Stimulated activated CD8-positive, alpha-beta memory T cell treated with anti-CD3 and anti-CD28 coated beads, Interleukin-2, amount 100 ng/mL, for 1 hour (primary cell): Measurements from ENCODE around the gene SLC7A6.

Experiments used
- DNase-seq, 2 donors: peaks; one replicate each; pipeline ENCODE4 v3.0.0-alpha.2; 2020; ENCODE audit warnings: low read depth in 2 of 2

The SLC7A6 gene

DNA sequence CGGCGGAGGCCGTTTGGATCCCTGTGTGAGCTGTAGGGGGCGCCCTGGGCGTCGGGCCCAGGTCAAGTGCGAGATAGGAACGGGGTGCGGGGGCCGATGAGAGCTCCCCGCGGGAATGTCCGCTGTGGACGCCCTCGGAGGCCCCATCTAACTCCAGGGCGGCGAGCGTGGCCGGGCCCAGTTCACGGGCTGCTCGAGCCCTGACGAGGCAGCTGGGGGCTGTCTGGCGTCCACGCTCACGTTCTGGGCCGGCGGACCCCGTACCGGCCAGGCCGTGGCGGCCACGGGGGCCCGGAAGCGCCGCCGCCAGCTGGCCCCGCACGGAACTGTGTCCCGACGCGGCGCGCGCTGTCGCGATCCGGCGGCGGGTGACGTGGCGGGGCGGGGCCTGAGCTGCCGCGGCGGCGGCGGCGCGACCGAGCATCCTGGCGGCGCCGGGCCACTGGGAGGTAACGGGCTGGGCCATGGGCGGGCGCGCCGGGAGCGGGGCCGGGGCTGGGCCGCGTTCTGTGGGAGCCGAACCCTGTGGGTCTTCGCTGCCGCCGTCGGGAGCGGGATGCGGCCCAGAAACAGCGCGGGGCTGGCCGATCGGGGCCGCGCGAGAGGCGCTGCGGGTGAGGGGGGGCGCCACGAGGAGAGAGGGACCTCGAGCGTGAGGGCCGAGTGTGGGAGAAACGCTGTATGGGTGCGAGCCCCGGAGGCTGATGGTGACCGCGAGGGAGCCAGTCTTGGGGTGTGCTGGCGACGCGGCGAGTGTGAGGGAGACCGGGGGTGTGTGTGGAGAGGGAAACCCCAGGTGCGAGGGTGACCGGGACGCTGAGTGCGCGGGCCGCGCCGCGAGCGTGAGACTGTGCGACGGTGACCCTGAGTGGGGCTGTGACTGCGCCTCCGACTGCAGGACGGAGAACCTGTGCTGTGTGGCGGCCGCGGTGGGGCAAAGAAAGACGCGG is at the start of gene SLC7A6:
TSS of gene SLC7A6 (plus strand) at position 399 of the 950 bp plus-strand sequence. CDS start 10,201 bp downstream, outside the sequence.
- DNase-seq, result peak; percentile 66

DNA sequence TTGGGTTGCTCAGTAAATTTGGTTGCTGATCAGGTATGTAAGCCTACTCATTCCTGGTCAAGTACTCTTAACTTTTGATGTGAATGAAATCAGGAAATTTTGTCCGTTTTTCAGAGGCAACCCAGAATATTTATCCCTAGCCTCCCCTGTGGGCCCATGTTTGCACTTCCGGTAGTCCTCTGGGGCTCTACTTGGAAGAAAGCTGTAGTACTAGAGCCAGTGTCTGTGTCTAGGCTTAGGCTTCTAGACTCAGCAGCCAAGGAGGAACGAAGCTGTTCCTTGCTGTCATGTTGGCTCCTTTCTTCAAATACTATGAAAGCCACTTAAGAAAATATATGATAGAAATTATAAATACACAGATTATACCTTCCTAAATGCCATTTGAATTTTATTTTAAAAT is 49.6 kb upstream of the SLC7A6 start:
- DNase-seq, result no peak

DNA sequence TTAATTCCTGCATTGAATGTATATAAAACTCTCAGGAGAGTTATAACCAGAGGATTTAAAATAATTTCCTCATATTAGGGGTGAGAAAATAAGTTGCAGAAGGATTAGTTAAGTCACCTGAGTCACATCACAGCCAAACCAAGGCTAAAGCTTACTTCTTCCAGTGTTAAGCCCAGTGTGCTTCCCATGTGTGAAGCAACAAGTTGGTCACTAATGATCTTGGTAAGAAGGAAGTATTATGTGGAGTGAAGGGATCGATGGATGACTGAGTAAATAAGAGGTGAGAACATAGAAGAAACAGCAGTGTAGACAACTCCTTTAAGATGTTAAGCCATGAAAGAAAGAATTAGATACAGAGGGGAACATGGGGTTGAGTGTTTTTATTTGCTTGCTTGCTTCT is 49.0 kb upstream of the SLC7A6 start:
- DNase-seq, result no peak

DNA sequence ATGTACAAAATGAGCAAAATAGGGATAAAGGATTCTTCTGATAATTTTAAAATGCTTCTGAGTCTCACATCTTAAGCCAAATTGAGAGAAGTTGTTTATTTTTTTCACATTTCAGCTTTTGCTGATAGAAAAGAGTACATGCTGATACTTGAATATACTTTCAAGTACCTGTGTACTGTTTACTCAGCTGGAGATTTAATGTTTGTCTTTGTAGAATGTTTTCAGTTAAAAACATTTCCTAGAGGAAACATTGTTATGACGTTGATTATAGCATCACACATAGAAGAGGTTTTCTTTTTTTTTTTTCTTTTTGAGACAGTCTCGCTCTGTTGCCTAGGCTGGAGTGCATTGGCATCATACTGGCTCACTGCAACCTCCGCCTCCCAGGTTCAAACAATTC is 48.1 kb upstream of the SLC7A6 start:
- no peak for DNase-seq

DNA sequence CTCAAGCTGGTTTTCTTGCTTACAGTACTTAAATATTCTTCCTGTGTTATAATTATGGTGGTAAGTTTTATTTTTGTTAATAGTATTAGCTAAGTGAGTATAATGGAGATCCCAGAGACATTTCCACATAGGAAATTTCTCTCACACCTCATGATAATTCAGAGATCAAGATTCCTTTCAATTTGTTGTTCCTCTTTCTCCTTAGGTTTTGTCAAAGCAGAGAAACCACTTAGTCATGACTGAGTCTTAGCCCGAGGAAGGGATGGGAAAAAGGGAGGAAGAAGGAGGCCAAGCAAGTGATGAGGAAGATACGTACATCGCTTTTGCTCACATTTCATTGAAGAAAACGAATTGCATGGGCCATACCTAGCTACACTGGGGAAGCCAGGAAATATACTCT is 46.8 kb upstream of the SLC7A6 start:
- no peak for DNase-seq

DNA sequence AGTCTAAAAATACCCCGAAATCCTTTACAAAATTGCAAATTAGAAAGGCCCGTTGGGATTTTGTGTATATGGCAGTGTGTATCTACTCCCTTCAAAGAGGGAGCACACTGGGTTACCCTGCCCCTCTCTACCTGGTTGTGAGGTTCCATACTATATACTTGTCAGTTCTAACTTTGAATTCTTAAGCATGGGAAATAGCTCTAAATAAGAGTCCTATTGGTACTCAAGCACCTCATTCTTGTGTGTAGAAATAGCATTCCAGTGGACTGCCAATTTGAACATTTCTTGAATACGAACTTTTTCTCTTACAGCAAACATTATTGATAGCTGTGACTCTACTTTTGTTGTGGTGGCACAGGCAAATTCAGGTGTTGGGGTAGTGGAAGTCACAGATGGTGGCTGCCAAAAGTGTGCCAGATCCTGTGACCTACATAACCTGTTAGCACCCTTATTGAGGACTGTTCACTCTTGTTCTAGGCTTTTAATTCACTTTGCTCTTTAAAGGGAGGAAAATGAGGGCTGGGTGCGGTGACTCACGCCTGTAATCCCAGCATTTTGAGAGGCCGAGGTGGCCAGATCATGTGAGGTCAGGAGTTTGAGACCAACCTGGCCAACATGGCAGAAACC is 44.5 kb upstream of the SLC7A6 start:
- DNase-seq, result no peak

DNA sequence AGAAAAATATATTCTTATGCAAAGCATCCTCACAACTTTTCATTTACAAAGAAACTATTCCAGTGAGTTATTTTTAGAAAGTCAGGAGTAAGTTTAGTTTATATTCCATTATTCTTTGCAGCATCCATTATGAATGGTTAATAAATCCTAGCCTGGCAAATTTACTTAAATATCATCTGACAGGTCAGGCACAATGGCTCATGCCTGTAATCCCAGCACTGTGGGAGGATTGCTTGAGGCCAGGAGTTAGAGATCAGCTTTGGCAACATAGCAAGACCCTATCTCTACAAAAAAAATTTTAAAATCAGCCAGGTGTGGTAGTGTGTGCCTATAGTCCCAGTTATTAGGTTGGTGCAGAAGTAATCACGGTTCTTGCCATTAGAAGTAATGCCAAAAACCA is 41.3 kb upstream of the SLC7A6 start:
- no peak for DNase-seq

DNA sequence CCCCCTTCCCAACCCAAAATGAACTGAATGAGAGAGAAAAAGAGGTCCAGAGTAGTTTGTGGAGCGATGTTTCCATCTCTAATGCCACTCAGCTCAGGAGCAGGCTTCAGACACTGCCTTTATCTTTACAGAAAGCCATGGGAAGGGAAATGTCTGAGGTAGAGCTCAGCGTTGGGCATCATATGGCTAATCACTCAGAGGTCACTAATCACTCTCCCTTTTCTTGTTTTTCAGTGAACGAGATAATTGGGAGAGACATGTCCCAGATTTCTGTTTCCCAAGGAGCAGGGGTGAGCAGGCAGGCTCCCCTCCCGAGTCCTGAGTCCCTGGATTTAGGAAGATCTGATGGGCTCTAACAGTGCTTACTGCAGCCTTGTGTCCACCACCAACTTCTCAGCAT is 38.2 kb upstream of the SLC7A6 start:
- DNase-seq, result no peak

DNA sequence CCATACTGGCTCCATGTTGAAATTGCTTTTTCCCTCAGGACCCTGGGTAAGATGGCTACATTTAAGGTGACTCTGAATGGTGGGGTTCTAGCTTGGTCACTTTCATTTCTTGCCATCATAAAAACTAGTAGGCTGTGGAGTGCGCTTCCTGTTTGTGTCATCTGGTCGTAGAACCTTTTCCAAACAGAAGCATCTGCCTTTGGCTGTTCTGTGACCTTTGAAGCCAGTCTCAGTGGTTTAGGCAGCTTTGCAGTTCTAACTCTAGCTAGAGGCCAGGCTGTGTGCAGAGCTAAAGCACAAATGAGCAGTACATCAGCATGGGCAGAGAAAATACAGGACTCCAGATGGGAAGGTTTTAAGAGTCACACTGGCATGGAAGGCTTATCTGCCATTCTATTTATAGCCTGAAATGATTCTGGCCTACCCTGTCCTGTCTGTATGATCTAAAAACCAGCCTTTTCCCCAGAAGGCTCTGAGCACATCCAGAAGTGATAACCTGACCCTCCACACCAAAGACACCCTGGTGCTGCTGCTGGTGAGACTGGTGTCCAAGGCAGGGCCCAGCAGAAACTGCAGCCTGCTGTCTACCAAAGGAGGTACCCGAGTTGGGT is 37.0 kb upstream of the SLC7A6 start:
- no peak for DNase-seq

DNA sequence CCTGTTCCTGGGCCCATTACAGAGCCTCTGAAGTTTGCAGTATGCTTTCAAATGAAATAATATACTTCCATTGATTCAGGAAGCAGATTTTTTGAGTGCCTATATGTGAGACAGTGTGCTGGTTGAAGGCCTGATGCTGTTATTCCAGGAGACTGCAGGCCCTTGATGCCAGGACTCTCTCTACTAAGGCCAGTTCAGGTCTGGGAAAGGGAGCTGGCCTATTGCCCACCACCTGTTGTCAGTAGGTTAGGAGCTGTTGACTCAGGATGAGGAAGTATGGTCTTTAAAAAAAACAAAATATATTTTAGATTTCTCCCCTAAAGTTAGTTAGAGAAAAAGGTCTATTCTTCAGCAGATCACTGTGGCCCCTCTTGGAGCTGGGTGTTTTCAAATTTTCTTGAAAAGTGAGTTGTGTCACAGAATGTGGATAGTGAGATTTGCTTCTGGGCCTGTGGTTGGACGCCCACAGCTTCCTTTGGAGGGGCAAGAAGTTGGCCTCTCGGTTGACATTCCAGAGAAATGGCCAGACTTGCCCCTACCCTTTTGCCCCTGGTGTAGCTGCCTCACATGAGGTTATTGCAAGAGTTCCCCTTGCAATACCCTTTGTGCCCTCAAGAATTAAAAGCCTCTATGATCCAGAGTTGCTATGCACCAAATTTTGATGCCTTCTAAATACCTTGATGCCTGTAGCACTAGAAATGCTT is 36.3 kb upstream of the SLC7A6 start:
- DNase-seq, result no peak

DNA sequence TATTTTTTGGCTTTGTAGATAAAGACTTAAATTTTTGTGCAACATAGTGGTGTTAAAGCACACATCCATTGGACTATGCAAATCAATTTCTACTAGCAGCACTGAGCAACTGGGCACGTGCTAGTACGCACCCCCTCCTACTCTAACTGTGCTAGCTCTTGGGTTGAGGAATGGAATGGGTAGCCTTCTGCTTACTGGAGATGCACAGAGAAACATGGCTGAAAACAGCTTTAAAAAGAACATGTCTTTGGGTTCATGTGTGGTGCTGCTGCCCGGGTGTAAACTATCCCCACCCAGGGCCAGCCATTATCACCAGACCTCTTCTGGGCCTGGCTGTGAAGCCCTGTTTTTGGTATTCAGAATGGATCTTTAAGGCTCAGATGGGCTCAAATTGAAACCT is 35.7 kb upstream of the SLC7A6 start:
- no peak for DNase-seq

DNA sequence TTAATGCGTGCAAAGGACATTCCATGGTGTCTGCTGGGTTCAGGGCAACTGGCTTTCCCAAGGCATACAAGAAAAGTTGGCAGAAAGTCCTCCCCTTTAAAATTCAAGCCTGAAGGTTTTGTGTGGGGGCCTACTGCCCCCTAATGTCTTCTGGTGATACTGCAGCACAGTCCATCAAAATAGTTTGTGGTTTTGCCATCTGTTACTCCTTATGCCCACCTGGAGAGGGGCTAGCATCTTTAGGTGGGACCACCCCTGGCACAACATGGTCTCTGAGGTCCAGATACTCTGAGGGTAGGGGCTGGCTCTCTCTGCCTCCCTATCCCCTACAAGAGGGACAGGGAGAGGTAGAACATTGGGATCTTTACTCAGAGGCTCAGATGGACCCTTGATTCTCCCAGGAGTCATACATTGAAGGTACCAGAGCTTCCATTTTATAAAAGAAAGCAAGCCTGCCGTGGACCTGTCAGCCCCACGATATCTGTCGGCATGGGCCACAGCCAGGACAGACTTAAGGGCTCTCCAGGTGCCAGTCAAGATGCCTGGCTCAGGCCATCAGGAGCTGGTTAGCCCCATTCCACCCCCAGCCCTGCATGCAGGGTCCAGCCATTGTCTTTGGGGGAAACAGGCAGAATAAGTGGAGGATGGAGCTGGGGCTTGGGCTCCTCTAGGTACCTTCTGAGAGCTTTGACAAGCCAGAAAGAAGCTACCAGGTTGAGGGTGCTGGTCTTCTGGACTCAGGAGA is 34.7 kb upstream of the SLC7A6 start:
- no peak for DNase-seq

DNA sequence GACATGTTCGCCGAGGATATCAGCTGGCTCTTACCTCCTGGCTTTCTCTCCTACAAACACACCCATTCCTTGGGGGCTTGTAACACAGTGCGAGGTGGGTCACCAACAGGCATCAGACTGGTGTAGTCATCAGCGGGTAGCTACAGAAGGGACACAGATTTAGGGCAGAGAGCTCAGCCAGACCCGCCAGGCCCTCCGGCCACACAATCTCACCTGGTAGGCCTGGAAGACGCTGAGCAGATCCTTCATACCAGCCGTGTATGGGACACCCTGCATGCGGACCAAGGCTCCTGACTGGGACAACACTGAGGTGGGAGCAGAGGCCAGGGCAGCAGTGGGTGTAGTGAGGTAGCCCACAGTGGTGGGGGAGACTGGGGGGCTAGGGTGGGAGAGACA is 34.2 kb upstream of the SLC7A6 start:
- DNase-seq, result no peak

DNA sequence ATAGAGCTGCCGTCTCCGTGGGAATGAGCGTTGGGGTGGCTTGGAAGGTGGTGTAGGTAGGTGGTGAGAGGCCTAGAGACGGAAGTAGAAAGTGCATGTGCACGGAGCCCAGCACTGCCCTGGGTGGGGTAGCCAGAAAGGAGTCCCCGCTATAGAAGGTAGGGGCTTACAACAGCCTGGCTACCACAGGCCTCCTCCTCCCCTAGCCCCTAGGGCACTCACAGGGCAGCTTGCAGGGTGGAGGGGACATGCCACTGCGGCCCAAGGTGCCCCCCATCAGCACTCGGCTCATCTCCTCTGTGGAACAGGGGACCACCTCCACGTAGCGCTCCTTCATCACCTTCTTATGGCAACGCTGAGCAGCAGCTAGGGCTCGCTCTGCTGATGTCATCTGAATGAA is 33.4 kb upstream of the SLC7A6 start:
- no peak for DNase-seq

DNA sequence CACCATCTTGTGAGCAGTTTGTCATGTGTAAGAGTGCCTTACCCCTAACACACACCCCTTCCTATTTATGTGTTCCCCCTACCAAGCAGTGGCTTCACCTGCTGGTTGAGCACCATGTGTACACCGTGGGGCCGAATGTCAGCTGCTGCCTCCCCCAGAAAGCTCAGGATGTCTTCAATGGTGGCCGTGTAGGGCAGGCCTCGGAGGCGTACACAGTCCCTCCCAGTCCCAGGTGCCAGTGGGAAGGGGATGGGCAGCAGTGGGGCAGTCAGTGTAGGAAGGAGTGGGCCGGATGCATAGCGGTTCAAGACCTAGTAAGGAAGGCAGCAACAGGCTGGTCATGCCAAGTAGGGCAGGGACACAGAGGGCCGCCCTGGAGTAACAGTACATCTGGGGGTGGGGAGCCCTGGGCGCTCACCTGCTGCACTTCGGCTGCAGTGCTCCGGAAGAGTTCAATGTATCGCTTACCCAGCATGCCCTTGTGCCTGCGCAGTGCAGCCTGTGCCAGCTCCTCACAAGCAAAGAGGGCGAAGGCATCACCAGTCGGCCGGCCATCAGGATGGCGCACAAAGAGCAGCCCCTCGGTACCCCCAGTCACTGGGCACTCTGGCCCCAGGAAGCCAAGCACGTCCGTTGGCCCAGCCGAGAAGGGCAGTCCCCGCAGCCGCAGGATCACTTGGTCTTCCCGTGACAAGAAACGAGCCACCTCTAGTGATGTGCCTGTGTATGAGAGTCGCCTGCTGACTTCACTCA is 32.8 kb upstream of the SLC7A6 start:
- DNase-seq, result no peak

DNA sequence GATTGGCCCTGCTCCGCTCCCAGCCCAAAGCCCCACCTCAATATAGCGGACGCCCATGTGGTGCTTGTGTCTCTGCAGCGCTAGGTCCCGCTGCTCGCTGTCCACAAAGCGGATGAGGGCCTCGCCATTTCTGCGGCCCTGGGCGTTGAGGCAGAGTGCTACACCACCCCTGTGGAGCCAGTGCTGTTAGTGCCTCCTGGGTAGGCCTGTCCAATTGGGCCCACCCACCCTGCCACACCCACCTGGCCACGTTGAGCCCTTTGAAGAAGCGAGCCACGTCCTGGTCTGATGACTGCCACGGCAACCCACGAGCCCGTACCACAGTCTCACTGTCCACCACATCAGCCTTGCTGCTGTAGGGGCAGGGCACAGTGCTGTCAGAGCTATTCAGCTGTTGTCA is 32.0 kb upstream of the SLC7A6 start:
- no peak for DNase-seq

DNA sequence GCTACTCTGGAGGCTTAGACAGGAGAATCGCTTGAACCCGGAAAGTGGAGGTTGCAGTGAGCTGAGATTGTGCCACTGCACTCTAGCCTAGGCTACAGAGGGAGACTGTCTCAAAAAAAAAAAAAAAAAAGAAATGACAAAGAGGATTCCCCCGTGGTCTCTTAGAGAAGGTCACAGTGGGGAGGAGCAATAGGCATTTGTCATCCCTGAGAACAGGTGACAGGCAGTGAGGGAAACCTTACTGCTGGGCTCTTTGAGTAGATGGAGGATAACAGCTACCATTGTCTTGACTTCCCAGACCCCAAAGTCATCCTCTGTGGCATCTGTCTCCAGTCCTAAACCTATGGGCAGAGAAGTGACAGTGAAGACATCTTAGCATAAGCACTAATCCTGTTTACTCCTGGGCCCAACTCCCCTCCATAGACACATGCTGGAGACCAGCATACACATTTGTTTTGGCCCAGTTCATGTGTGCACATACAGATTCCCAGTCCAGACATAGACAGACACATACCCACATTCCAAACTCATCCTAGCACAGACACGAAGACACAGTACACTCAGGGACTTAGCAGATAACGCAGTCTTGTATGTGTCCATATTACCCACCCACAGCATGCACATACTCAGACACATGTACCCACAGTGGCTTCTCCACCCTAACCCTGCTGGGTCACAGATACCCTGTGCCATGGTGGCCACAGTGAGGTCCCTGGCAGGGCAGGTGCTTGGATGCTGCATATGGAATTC is 31.1 kb upstream of the SLC7A6 start:
- no peak for DNase-seq

DNA sequence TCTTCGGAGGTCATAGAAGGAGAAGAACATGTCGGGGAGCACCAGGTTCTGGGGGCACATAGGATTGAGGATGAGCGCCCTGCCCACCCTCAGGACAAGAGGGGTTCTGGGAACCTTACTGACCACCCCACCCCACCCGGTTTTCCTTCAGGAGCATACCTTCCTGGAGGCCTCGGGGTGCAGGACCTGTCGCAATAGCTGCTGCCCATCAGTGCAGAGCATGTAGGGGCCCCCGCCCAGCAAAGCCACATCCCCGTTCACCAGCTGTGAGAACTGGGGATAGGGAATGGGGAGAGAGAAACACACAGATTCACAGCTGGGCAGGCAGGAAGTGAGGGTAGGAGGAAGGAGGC is 30.5 kb upstream of the SLC7A6 start:
- no peak for DNase-seq

DNA sequence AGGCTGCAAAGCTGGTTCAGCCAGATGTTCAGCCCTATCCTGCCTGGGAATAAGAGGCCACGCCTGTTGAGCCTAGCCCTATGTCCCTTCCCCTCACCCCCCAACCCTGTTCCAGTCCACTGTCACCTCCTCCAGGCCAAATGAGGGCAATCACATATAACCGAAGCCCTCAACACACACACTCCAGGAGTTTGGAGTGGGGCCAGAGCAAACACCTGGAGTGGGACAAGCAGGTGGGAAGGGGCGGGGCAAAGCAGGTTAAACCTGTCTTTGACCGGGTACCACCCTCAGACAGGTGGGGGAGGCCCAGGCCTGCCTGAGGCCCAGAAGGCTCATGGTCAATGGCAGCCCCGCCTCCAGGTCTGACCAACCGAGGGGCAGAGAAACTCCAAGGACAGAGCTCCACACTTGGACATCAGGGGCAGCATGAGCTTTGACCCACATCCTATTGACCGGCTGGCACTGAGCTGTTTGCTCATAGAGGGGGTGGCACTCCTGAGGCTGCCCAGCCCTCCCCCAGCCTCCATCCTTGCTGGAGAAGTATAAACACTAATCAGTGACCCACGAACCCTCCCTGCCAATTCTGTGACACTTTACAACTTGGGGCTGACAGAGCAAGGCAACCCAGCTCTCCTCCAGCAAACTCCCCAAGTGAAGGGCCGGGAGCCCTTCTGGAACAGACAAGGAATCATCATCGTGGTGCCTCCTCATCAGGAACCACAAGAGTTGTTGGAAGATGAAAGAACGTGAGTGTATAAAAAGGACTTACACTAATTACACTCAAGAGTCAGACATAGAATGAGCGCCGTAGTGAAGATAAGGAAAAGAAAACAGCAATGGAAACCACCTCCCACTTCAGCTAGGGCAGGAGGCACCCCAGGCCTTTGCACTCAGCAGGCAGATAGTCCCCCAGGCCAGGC is 29.9 kb upstream of the SLC7A6 start:
- no peak for DNase-seq
